MM.1S (cell line): ENCODE measurements around the gene ATP1A4.

Experiments used
- DNase-seq: peaks from one replicate; pipeline ENCODE4 v3.0.0-alpha.2; 2015
- H2AFZ ChIP-seq: fragments of 300-600 bp; sonication (generic); 2 replicates; pipeline ENCODE4 v1.6.0; 2016; ENCODE audit warnings: antibody characterized with exemption, low read length
- H3F3A ChIP-seq: fragments of 300-600 bp; sonication (generic); 2 replicates; pipeline ENCODE4 v1.6.1; 2016; ENCODE audit warnings: mild to moderate bottlenecking, antibody characterized with exemption, low read length, moderate library complexity, mixed read lengths; ENCODE audit not compliant: insufficient read depth
- H3K27ac ChIP-seq: fragments of 300-600 bp; sonication (generic); 2 replicates; pipeline ENCODE4 v1.5.1; 2016; ENCODE audit warnings: mild to moderate bottlenecking, low read length
- H3K27me3 ChIP-seq: fragments of 300-600 bp; sonication (generic); replicated peaks from 2 replicates; pipeline ENCODE4 v1.6.0; 2016; ENCODE audit warnings: low read length; ENCODE audit not compliant: insufficient read depth
- H3K36me3 ChIP-seq: fragments of 300-600 bp; sonication (generic); replicated peaks from 2 replicates; pipeline ENCODE4 v1.6.1; 2016; ENCODE audit warnings: mild to moderate bottlenecking, low read length, mixed read lengths; ENCODE audit not compliant: insufficient read depth
- H3K4me1 ChIP-seq: fragments of 300-600 bp; sonication (generic); 2 replicates; pipeline ENCODE4 v1.6.1; 2016; ENCODE audit warnings: low read length, mixed read lengths
- H3K4me2 ChIP-seq: fragments of 300-600 bp; sonication (generic); 2 replicates; pipeline ENCODE4 v1.6.0; 2016; ENCODE audit warnings: low read depth, low read length
- H3K4me3 ChIP-seq: fragments of 300-600 bp; sonication (generic); 2 replicates; pipeline ENCODE4 v1.5.1; 2016; ENCODE audit warnings: low read length, mixed read lengths
- H3K79me2 ChIP-seq: fragments of 300-600 bp; sonication (generic); 2 replicates; pipeline ENCODE4 v1.6.1; 2016; ENCODE audit warnings: mixed run types, low read length, mixed read lengths
- H3K9ac ChIP-seq: fragments of 300-600 bp; sonication (generic); 2 replicates; pipeline ENCODE4 v1.6.1; 2016; ENCODE audit warnings: low read length, mixed read lengths
- H3K9me2 ChIP-seq: fragments of 300-600 bp; sonication (generic); replicated peaks from 2 replicates; pipeline ENCODE4 v1.6.1; 2016; ENCODE audit warnings: mild to moderate bottlenecking, low read length, mixed read lengths; ENCODE audit not compliant: insufficient read depth
- H3K9me3 ChIP-seq: fragments of 300-600 bp; sonication (generic); replicated peaks from 2 replicates; pipeline ENCODE4 v1.6.1; 2016; ENCODE audit warnings: mild to moderate bottlenecking, low read length, mixed read lengths; ENCODE audit not compliant: insufficient read depth
- H4K20me1 ChIP-seq: fragments of 300-600 bp; sonication (generic); 2 replicates; pipeline ENCODE4 v1.6.1; 2016; ENCODE audit warnings: mild to moderate bottlenecking, low read length, moderate library complexity, mixed read lengths; ENCODE audit not compliant: insufficient read depth
- CTCF ChIP-seq: fragments of 300-600 bp; sonication (generic); IDR thresholded peaks from 2 replicates; pipeline ENCODE4 v1.5.1; 2016; ENCODE audit warnings: antibody characterized with exemption, low read length, mixed read lengths
- EZH2 ChIP-seq: fragments of 300-600 bp; sonication (generic); optimal IDR thresholded peaks from 2 replicates; pipeline ENCODE3; 2017; ENCODE audit warnings: low read depth, mild to moderate bottlenecking, antibody characterized with exemption, low read length, mixed read lengths
- EZH2phosphoT487 ChIP-seq: fragments of 300-600 bp; sonication (generic); IDR thresholded peaks from 2 replicates; pipeline ENCODE4 v1.6.1; 2018; ENCODE audit warnings: antibody characterized with exemption, low read length

ATP1A4 gene

DNA sequence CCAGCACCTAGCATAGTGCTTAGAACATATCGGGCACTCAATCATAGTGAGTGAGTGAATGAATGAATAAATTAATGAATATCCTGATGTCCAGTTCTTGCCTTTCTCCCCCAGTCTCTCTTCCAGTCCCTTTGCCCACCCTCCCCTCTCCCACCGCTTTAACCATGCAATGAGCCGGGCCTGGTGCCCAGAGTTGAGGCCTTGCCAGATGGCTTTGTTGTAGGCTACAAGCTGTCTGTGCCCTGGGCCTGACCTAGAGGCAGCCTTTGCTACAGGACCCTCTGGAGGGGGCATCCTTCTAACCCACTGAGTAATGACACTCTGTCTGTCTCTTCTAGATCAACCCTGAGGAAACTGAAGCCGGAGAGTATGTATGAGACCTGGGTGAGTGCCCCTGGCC lies 45.8 kb downstream of the ATP1A4 start:
- no peak for TF ChIP-seq EZH2phosphoT487
- no peak for TF ChIP-seq EZH2
- TF ChIP-seq CTCF, result no peak
- no peaks in the 10 kb centered on the region for H3K9me2 ChIP-seq
- peaks cover 7% of the 10 kb centered on the region; the same call in 1 of the 2 replicates for H3K4me1 ChIP-seq
- H4K20me1 ChIP-seq, result no peaks in the 10 kb centered on the region
- no peaks in the 10 kb centered on the region for H3K27me3 ChIP-seq
- H3K27ac ChIP-seq, result no peak overlapping the region
- no peak overlapping the region for H3K4me2 ChIP-seq
- no peaks in the 10 kb centered on the region for H3K9me3 ChIP-seq
- no peak overlapping the region for H3K4me3 ChIP-seq
- no peaks in the 10 kb centered on the region for H3K79me2 ChIP-seq
- no peak for DNase-seq
- no peak overlapping the region for H2AFZ ChIP-seq
- H3K9ac ChIP-seq, result no peak overlapping the region
- no peaks in the 10 kb centered on the region for H3K36me3 ChIP-seq
- H3F3A ChIP-seq, result no peaks in the 10 kb centered on the region

- H3K79me2 ChIP-seq, result peaks cover 5% of the 10 kb centered on the region
- no peaks in the 10 kb centered on the region for H3K36me3 ChIP-seq
- peaks cover 16% of the 10 kb centered on the region for H3F3A ChIP-seq
- H3K4me3 ChIP-seq, result no peak overlapping the region
- H3K9me3 ChIP-seq, result no peaks in the 10 kb centered on the region
- H4K20me1 ChIP-seq, result no peaks in the 10 kb centered on the region
- no peak for DNase-seq
- no peaks in the 10 kb centered on the region for H3K27me3 ChIP-seq
- H3K9ac ChIP-seq, result no peak overlapping the region
- no peak overlapping the region for H3K4me2 ChIP-seq
- TF ChIP-seq EZH2 (no peak), EZH2phosphoT487 (no peak), CTCF (no peak)
- no peak overlapping the region for H3K27ac ChIP-seq
- H2AFZ ChIP-seq, result no peak overlapping the region
- peaks cover 18% of the 10 kb centered on the region for H3K4me1 ChIP-seq
- no peaks in the 10 kb centered on the region for H3K9me2 ChIP-seq
These were observed 49.4 kb downstream of the ATP1A4 start for GRCh38 chr1:160200786-160201185.

DNA sequence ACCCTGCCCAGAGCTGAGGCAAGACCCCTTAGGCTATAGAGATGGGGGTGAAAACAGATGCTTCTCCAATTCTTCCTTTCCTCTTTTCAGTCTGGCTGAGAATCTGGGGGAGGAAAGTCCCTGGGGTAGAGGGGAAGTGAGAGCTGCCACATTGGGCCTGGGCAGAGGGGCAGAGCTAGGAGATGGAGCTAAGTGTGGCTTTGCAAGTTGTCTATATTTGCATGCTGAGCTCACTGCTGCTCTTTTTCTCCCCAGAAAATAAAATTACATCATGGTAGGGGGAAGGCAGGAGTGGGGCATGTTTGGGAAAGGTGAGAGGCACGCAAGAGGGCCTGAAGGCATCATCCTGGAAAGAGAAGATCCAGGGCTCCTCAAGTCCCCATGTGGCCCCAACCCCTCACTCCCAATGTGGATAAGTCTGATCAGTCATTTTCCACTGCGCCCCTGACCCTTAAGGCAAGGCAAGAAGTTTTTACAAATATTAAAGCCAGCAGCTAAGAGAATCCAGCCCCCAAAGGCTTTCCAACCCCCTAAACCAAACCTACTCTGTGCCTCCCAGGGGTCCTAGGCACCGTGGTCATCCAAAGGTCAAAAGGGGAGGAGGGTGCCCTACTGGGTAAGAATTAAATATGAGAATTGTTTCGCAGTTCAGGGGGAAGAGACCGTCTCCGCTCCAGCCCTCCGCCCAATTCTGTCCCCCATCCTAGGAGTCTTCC lies 53.3 kb downstream of the ATP1A4 start:
- Histone ChIP-seq H3K36me3 (no peaks in the 10 kb centered on the region), H3K9me3 (no peaks in the 10 kb centered on the region), H3K4me1 (peaks cover 24% of the 10 kb centered on the region), H3F3A (peaks cover 30% of the 10 kb centered on the region), H4K20me1 (no peaks in the 10 kb centered on the region), H3K4me3 (peak overlapping the region; percentile 48), H3K27ac (peak overlapping the region; percentile 86), H3K9me2 (no peaks in the 10 kb centered on the region), H3K27me3 (no peaks in the 10 kb centered on the region), H2AFZ (peak overlapping the region; percentile 81), H3K79me2 (peaks cover 43% of the 10 kb centered on the region), H3K9ac (peak overlapping the region; percentile 55), H3K4me2 (peak overlapping the region; percentile 80)
- no peak for TF ChIP-seq CTCF
- no peak for TF ChIP-seq EZH2phosphoT487
- no peak for TF ChIP-seq EZH2
- DNase-seq, result peak; percentile 68
